ENCODE data around the gene ATXN7L1. TPM values are rescaled to one million over a fixed set of nuclear protein-coding genes. Genes with fewer than 3 reads are reported as not detected.

Gene ATXN7L1
- polyA plus RNA-seq, 1 of the 3 experiments (the other 2 are of a cell fraction): 6.0 TPM

DNA sequence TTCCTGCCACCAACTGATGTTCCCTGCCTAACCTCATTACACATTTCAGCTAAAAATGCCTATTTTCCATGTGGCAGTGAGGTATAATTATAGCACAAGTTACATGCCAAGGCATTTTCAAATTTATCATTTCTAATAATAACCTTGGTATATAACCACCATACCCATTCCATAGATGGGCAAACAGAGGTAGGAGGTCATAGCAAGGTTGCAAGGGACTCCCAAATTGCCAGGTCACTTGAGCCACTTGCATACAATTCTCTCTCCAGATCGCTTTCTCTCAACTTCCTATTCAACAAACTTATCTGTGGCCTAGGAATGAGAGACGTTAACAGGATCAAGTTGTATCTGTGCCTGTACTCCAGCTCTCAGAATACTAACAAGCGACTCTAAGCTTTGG is 108.3 kb downstream of the ATXN7L1 start:
- H3K36me3 ChIP-seq (replicated peaks in 1 of 2; ENCODE audit: control insufficient read depth in 1 of 2, insufficient read depth in 2 of 2, low read length in 1 of 2): peaks cover 2 to 5% of the 10 kb centered on the region in 2 experiments
- H4K20me1 ChIP-seq (ENCODE audit: insufficient read depth): no peaks in the 10 kb centered on the region
- no peak overlapping the region for H3K4me2 ChIP-seq
- 94% methylated on average over 3 of the region's 3 CpGs for WGBS (ENCODE audit: low lambda C conversion rate)
- H3K9me3 ChIP-seq: no peaks in the 10 kb centered on the region
- TF ChIP-seq SIN3A (IDR thresholded peaks at IDR 0.05; ENCODE audit: borderline replicate concordance, low read depth, low read length): no peak
- TF ChIP-seq, protein P1, sequence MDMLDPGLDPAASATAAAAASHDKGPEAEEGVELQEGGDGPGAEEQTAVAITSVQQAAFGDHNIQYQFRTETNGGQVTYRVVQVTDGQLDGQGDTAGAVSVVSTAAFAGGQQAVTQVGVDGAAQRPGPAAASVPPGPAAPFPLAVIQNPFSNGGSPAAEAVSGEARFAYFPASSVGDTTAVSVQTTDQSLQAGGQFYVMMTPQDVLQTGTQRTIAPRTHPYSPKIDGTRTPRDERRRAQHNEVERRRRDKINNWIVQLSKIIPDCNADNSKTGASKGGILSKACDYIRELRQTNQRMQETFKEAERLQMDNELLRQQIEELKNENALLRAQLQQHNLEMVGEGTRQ (IDR thresholded peaks at IDR 0.05; ENCODE audit: borderline replicate concordance, low read depth, low read length): no peak
- TF ChIP-seq, protein P2, sequence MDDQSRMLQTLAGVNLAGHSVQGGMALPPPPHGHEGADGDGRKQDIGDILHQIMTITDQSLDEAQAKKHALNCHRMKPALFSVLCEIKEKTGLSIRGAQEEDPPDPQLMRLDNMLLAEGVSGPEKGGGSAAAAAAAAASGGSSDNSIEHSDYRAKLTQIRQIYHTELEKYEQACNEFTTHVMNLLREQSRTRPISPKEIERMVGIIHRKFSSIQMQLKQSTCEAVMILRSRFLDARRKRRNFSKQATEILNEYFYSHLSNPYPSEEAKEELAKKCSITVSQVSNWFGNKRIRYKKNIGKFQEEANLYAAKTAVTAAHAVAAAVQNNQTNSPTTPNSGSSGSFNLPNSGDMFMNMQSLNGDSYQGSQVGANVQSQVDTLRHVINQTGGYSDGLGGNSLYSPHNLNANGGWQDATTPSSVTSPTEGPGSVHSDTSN (IDR thresholded peaks at IDR 0.05): no peak
- TF ChIP-seq, protein P3, sequence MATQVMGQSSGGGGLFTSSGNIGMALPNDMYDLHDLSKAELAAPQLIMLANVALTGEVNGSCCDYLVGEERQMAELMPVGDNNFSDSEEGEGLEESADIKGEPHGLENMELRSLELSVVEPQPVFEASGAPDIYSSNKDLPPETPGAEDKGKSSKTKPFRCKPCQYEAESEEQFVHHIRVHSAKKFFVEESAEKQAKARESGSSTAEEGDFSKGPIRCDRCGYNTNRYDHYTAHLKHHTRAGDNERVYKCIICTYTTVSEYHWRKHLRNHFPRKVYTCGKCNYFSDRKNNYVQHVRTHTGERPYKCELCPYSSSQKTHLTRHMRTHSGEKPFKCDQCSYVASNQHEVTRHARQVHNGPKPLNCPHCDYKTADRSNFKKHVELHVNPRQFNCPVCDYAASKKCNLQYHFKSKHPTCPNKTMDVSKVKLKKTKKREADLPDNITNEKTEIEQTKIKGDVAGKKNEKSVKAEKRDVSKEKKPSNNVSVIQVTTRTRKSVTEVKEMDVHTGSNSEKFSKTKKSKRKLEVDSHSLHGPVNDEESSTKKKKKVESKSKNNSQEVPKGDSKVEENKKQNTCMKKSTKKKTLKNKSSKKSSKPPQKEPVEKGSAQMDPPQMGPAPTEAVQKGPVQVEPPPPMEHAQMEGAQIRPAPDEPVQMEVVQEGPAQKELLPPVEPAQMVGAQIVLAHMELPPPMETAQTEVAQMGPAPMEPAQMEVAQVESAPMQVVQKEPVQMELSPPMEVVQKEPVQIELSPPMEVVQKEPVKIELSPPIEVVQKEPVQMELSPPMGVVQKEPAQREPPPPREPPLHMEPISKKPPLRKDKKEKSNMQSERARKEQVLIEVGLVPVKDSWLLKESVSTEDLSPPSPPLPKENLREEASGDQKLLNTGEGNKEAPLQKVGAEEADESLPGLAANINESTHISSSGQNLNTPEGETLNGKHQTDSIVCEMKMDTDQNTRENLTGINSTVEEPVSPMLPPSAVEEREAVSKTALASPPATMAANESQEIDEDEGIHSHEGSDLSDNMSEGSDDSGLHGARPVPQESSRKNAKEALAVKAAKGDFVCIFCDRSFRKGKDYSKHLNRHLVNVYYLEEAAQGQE (IDR thresholded peaks at IDR 0.05; ENCODE audit: low read depth, low read length): no peak
- no peak for TF ChIP-seq SMC3 (IDR thresholded peaks at IDR 0.05; ENCODE audit: low read depth, low read length)
- TF ChIP-seq JUND (IDR thresholded peaks at IDR 0.05): no peak
- TF ChIP-seq, protein P4, sequence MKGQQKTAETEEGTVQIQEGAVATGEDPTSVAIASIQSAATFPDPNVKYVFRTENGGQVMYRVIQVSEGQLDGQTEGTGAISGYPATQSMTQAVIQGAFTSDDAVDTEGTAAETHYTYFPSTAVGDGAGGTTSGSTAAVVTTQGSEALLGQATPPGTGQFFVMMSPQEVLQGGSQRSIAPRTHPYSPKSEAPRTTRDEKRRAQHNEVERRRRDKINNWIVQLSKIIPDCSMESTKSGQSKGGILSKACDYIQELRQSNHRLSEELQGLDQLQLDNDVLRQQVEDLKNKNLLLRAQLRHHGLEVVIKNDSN (IDR thresholded peaks at IDR 0.05; ENCODE audit: borderline replicate concordance, low read depth): no peak
- no peak for TF ChIP-seq FOXJ3 (CRISPR knock-in tag; IDR thresholded peaks at IDR 0.05)
- TF ChIP-seq GABPA (IDR thresholded peaks at IDR 0.05; ENCODE audit: low read depth): no peak
- TF ChIP-seq POLR2AphosphoS5 (IDR thresholded peaks at IDR 0.05; ENCODE audit: low read depth, low read length): no peak
- TF ChIP-seq GATA2 (CRISPR knock-in tag; IDR thresholded peaks at IDR 0.05): no peak
- TF ChIP-seq, protein P5, sequence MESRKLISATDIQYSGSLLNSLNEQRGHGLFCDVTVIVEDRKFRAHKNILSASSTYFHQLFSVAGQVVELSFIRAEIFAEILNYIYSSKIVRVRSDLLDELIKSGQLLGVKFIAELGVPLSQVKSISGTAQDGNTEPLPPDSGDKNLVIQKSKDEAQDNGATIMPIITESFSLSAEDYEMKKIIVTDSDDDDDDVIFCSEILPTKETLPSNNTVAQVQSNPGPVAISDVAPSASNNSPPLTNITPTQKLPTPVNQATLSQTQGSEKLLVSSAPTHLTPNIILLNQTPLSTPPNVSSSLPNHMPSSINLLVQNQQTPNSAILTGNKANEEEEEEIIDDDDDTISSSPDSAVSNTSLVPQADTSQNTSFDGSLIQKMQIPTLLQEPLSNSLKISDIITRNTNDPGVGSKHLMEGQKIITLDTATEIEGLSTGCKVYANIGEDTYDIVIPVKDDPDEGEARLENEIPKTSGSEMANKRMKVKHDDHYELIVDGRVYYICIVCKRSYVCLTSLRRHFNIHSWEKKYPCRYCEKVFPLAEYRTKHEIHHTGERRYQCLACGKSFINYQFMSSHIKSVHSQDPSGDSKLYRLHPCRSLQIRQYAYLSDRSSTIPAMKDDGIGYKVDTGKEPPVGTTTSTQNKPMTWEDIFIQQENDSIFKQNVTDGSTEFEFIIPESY (IDR thresholded peaks at IDR 0.05; ENCODE audit: borderline replicate concordance, low read depth): no peak
- TF ChIP-seq ELF1 (IDR thresholded peaks at IDR 0.05): no peak
- no peak for TF ChIP-seq CHD2 (IDR thresholded peaks at IDR 0.05; ENCODE audit: low read length, partially characterized antibody)
- H3K4me1 ChIP-seq (ENCODE audit: control insufficient read depth in 1 of 2, insufficient read depth in 2 of 2, low read depth in 1 of 2, low read length in 1 of 2): peaks cover 22 to 33% of the 10 kb centered on the region in 2 experiments; a peak in 3 of 4 replicates
- no peak overlapping the region for H3K4me3 ChIP-seq (ENCODE audit: low read depth in 2 of 2, low read length in 1 of 2)
- H3K27ac ChIP-seq (ENCODE audit: low read depth in 2 of 2, low read length in 1 of 2): no peak overlapping the region
- no peaks in the 10 kb centered on the region for H3K27me3 ChIP-seq (ENCODE audit: insufficient read depth)
- POLR2A ChIA-PET: no interaction called here
- CTCF ChIA-PET: interaction anchor here (0.8 to 18.1 kb wide), 11 partner anchors 7 to 385 kb away, joined by 3 to 356 read pairs (median 5); no protein-coding TSS in a partner anchor
- no peak overlapping the region for H2AFZ ChIP-seq (ENCODE audit: low read depth)
- no peaks in the 10 kb centered on the region for H3K9me2 ChIP-seq
- H3K9ac ChIP-seq: no peak overlapping the region
- no peak for DNase-seq
- no peaks in the 10 kb centered on the region for H3K79me2 ChIP-seq (ENCODE audit: insufficient read depth)
- peaks cover 6% of the 10 kb centered on the region for H3F3A ChIP-seq (replicated peaks; ENCODE audit: insufficient read depth)

Data from SK-N-SH (cell line).